HK-2 (cell line): Measurements from ENCODE around the gene DYNC1LI1.
"Not testable (repeated sequence)": the region's sequence is repeated elsewhere in the genome, so short reads cannot be mapped to it uniquely, and the experiment has no call there.

Source experiments
- DNase-seq: peaks from one replicate; pipeline ENCODE4 v3.0.0-alpha.2; 2018; ENCODE audit not compliant: unreplicated experiment

The DYNC1LI1 gene

DNA sequence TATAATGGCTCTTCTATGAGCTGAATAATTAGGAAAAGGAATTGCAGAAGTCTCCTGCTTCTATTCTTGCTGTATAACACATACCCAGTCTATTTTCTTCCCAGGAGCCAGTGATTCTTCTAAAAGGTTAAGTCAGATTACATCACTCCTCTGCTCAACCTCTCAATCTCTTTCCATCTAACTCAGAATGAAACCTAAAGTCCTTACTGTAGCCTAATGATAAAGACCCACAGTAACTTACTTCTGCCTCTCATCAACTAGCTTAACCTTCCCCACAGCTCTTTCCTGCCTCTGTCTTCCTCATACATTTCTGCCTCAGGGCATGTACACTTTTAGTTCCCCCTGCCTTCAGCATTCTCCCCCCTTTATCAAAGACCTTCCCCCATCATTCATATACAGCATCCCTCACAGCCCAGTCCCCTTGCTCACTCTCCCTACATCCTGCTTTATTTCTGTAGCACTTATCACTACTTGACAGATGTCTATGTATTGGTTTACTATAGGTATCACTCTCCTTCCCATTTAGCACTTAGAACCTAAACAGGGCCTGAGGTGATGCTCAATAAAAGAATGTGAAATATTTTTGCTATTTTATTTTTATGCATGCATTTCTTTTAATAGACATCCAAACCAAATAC is 39.5 kb downstream of the DYNC1LI1 start:
- no peak for DNase-seq

- no peak for DNase-seq
Measured at GRCh38 chr3:32525720-32526119, 44.9 kb downstream of the DYNC1LI1 start.

DNA sequence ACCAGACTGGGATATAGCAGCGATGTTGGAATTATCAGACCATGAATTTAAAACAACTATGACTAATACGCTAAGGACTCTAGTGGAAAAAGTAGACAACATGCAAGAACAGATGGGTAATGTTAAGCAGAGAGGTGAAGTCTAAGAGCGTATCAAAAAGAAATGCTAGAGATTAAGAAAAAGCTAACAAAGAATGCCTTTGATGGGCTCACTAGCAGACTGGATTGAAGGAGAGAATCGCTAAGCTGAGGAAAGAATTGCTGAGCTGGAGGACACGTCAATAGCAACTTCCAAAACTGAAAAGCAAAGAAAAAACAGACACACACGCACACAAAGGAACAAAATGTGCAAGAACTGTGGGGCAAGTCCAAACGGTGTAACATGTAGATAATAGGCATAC is 48.0 kb downstream of the DYNC1LI1 start:
- no peak for DNase-seq

DNA sequence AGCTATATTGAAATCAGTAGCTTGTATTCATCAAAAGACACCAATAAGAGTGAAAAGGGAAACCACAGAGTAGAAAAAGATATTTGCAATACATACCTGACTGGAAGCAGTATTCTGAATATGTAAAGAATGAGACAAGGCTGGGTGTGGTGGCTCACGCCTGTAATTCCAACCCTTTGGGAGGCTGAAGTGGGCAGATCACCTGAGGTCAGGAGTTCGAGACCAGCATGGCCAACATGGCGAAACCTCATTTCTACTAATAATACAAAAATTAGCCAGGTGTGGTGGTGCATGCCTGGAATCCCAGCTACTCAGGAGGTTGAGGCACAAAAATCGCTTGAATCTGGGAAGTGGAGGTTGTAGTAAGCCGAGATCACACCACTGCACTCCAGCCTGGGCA is 51.7 kb downstream of the DYNC1LI1 start:
- not testable (repeated sequence) for DNase-seq

- DNase-seq = not testable (repeated sequence)
Measured at GRCh38 chr3:32516751-32517150, 53.9 kb downstream of the DYNC1LI1 start.

- DNase-seq = no peak
Measured at GRCh38 chr3:32511005-32511404, 59.7 kb downstream of the DYNC1LI1 start.

DNA sequence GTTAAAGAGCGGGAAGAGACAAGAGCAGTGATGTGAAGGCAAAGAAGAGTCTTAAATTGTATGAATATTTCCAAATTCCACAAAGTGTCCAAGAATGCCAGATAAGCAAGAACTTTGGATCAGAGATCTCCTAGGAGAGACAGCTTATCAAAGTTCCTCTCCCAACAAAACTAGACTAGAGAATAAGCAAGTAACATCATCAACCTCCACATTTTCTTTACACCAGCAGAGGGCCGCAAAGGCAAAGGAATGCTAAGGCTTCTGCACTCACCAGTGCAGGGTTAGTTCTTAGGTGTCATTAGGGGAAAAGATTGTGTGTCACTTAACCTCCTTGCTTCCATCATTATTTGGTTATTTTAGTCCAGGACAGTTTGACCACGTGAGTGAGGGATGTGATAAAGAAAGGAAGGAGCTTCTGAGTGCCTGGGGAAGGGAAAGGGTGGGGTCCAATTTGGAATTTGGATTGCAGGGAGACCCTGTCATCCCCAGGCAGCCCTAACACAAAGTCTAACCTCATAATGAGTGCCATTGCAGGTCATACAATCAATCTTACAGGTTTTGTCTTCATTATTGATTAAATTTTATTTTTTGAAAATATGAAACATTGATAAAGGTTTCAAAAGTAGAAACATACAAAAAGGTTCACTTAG is 60.5 kb downstream of the DYNC1LI1 start:
- DNase-seq = peak; percentile 25

- no peak for DNase-seq
Measured at GRCh38 chr3:32508711-32509110, 61.9 kb downstream of the DYNC1LI1 start.

GRCh38 chr3:32506466-32506865 is 64.2 kb downstream of the DYNC1LI1 start:
- no peak for DNase-seq

GRCh38 chr3:32502946-32503286 is 67.7 kb downstream of the DYNC1LI1 start:
- no peak for DNase-seq

GRCh38 chr3:32502118-32502945 is 68.3 kb downstream of the DYNC1LI1 start, which contains the start of gene CMTM6:
TSS of gene CMTM6 (minus strand) at chr3:32502852. CDS start at chr3:32502745, 107 bp downstream.
- DNase-seq = peak; percentile 72

GRCh38 chr3:32501783-32502117 is 68.9 kb downstream of the DYNC1LI1 start:
- no peak for DNase-seq

GRCh38 chr3:32500880-32501782 is 69.5 kb downstream of the DYNC1LI1 start:
- no peak for DNase-seq

GRCh38 chr3:32500231-32500630 is 70.4 kb downstream of the DYNC1LI1 start:
- no peak for DNase-seq

- no peak for DNase-seq
Measured at GRCh38 chr3:32499585-32499984, 71.1 kb downstream of the DYNC1LI1 start.

- DNase-seq = no peak
Measured at GRCh38 chr3:32498992-32499391, 71.7 kb downstream of the DYNC1LI1 start.

- no peak for DNase-seq
Measured at GRCh38 chr3:32498252-32498651, 72.4 kb downstream of the DYNC1LI1 start.

DNA sequence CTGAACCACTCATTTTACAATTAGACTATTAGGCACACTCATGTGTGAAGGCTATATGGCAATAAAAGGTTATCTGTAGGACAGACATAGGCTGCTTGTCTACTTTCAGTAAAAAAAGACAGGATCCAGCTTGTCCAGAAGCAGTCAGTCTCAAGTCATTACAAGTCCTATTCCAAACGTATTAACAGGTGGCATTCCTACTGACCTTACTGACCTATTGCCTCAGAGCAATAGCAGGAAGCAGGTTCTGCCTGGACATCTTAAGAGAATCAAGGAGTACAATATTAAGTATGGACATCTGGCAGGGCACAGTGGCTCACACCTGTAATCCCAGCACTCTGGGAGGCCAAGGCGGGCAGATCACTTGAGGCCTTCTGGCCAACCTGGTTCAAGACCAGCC is 75.0 kb downstream of the DYNC1LI1 start:
- DNase-seq = no peak

DNA sequence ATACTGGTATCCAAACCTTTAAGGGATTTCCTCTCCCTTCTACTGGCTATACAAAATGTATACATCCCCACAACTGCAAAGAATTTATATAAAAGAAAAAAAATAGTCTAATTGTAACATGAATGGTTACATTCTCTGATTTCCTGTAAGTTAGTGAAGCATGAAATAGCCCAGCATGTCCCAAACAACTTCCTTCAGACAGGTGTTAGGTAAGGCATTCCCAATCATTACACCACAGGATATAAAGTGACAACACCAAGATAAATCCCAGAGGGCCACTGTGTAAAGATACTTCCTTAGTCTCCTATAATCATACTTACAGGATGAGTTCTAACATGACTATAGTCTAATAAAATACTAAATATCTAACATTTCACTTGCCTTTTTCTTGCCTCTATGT is 75.6 kb downstream of the DYNC1LI1 start:
- DNase-seq = no peak

DNA sequence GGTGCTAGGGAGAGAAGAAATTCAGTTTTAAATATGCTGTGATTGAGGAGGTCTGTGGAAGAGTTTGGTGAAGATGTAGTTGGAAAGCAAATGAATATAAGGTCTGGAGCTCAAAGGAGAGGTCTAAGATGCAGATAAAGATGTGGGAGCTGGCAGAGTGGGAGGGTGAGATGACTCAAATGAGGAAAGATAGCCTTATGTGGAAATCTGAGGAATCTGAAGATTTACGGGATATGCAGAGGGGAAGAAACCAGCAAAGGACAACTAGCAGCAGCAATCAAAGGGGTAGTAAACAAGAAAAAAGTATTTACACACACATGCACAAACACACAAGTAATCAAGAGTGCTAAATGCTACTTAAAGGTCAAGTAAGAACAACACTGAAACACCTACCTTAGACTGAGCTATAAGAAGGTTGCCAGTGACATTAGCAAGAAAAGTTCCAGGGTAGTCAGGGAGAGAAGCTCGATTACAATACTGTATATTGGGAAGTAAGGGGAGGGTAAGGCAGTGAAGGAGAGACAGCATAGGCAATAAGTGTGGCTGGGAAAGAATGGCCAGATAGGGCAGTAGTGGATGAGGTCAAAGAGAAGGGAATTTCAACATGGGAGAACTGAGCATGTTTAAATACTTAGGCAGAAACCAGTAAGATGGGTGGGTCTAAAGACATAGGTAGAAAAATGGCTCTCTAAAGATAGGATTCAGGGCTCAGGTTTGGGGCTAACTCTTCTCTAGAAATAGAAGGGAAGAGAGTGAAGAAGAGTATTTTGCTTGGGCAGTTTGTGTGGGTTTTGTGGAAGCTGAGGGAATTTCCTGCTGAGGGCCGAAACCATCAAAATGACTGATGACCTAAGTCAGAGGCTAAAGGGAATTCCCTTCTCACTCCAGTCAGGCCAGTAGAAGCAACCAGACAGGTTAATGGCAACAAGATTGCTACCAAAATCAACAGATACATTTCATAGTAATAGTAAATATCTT is 76.9 kb downstream of the DYNC1LI1 start:
- no peak for DNase-seq
